T-helper 17 cell (primary cell): ENCODE data around the gene CST3. TPM values are rescaled to one million over a fixed set of nuclear protein-coding genes. Genes with fewer than 3 reads are reported as not detected.

Experiments used
- ATAC-seq: fragments of 150-1000 bp; cut with Tn5 transposase; 2 replicates; pipeline ENCODE4 v1.10.0; 2021; ENCODE audit warnings: mild to moderate bottlenecking, moderate library complexity
- DNase-seq, 3 donors: peaks; one replicate each; pipeline versions ENCODE4 v3.0.0 to v3.0.0-alpha.2; 2020 to 2021
- H3K9me3 ChIP-seq: one replicate; pipeline ENCODE4 v1.7.0; 2013; ENCODE audit warnings: low read length, mild to moderate bottlenecking; ENCODE audit not compliant: control insufficient read depth, poor library complexity, severe bottlenecking
- H3K27ac Mint-ChIP-seq: one replicate; pipeline ENCODE4 v1.8.0; 2022; ENCODE audit warnings: mild to moderate bottlenecking, moderate library complexity, mixed read lengths
- H3K27me3 Mint-ChIP-seq: one replicate; pipeline ENCODE4 v1.8.0; 2022; ENCODE audit warnings: mixed read lengths
- H3K36me3 Mint-ChIP-seq: one replicate; pipeline ENCODE4 v1.8.0; 2022; ENCODE audit warnings: low read depth, mixed read lengths
- H3K4me1 Mint-ChIP-seq: one replicate; pipeline ENCODE4 v1.8.0; 2022; ENCODE audit warnings: mild to moderate bottlenecking, mixed read lengths
- H3K4me3 Mint-ChIP-seq: one replicate; pipeline ENCODE4 v1.8.0; 2022; ENCODE audit warnings: mild to moderate bottlenecking, moderate library complexity, mixed read lengths
- total RNA-seq, 4 donors: library from RNA in 2 of 4; stranded (reverse) in 2 of 4; gene quantifications; one replicate each; pipeline ENCODE4 v1.2.3 and lab custom pipeline; 2022 to 2026

CST3 gene
- total RNA-seq, 2 donors from 2014 or later: 29.5 to 87.5 TPM

GRCh38 chr20:23658336-23658735, 20.6 kb upstream of the CST3 start:
- no peak for ATAC-seq
- H3K4me1 Mint-ChIP-seq: no peaks in the 10 kb centered on the region
- no peak overlapping the region for H3K4me3 Mint-ChIP-seq
- H3K27me3 Mint-ChIP-seq: peaks cover 23% of the 10 kb centered on the region
- no peak overlapping the region for H3K27ac Mint-ChIP-seq
- DNase-seq: no peak
- peaks cover 2% of the 10 kb centered on the region for H3K36me3 Mint-ChIP-seq
- no peaks in the 10 kb centered on the region for H3K9me3 ChIP-seq

GRCh38 chr20:23657202-23657601, 19.4 kb upstream of the CST3 start:
- Mint-ChIP-seq H3K27me3 (peaks cover 33% of the 10 kb centered on the region), H3K4me1 (no peaks in the 10 kb centered on the region), H3K27ac (no peak overlapping the region), H3K4me3 (no peak overlapping the region), H3K36me3 (peaks cover 2% of the 10 kb centered on the region)
- no peaks in the 10 kb centered on the region for H3K9me3 ChIP-seq
- DNase-seq: no peak
- no peak for ATAC-seq

- peaks cover 2% of the 10 kb centered on the region for H3K36me3 Mint-ChIP-seq
These were observed 18.6 kb upstream of the CST3 start for GRCh38 chr20:23656372-23656771.

GRCh38 chr20:23655491-23656211, 17.9 kb upstream of the CST3 start:
- H3K4me3 Mint-ChIP-seq: no peak overlapping the region
- H3K27me3 Mint-ChIP-seq: peaks cover 33% of the 10 kb centered on the region
- DNase-seq (no peak), ATAC-seq (no peak)
- H3K9me3 ChIP-seq: no peaks in the 10 kb centered on the region
- H3K4me1 Mint-ChIP-seq: no peaks in the 10 kb centered on the region
- H3K36me3 Mint-ChIP-seq: peaks cover 2% of the 10 kb centered on the region
- H3K27ac Mint-ChIP-seq: no peak overlapping the region

More at GRCh38 chr20:23656372-23656771, 18.6 kb upstream of the CST3 start:
- Mint-ChIP-seq H3K4me3 (no peak overlapping the region), H3K4me1 (no peaks in the 10 kb centered on the region), H3K27ac (no peak overlapping the region), H3K27me3 (peaks cover 33% of the 10 kb centered on the region)
- DNase-seq: no peak
- no peak for ATAC-seq
- H3K9me3 ChIP-seq: no peaks in the 10 kb centered on the region

GRCh38 chr20:23654717-23655116, 17.0 kb upstream of the CST3 start:
- ATAC-seq (no peak), DNase-seq (no peak)
- no peaks in the 10 kb centered on the region for H3K9me3 ChIP-seq
- Mint-ChIP-seq H3K4me3 (no peak overlapping the region), H3K27ac (no peak overlapping the region), H3K27me3 (peaks cover 33% of the 10 kb centered on the region), H3K4me1 (no peaks in the 10 kb centered on the region), H3K36me3 (peaks cover 2% of the 10 kb centered on the region)

- Mint-ChIP-seq H3K27me3 (peaks cover 33% of the 10 kb centered on the region), H3K36me3 (peaks cover 2% of the 10 kb centered on the region), H3K4me1 (no peaks in the 10 kb centered on the region), H3K27ac (no peak overlapping the region), H3K4me3 (no peak overlapping the region)
- ATAC-seq (no peak), DNase-seq (no peak)
- H3K9me3 ChIP-seq: no peaks in the 10 kb centered on the region
These were observed 16.2 kb upstream of the CST3 start for GRCh38 chr20:23654000-23654399.

GRCh38 chr20:23653400-23653938, 15.7 kb upstream of the CST3 start:
- H3K27ac Mint-ChIP-seq: no peak overlapping the region
- no peak for DNase-seq
- peaks cover 2% of the 10 kb centered on the region for H3K36me3 Mint-ChIP-seq
- H3K27me3 Mint-ChIP-seq: peaks cover 33% of the 10 kb centered on the region
- no peaks in the 10 kb centered on the region for H3K9me3 ChIP-seq
- ATAC-seq: no peak
- H3K4me1 Mint-ChIP-seq: no peaks in the 10 kb centered on the region
- no peak overlapping the region for H3K4me3 Mint-ChIP-seq

- no peak overlapping the region for H3K4me3 Mint-ChIP-seq
- DNase-seq: no peak
These were observed 15.2 kb upstream of the CST3 start for GRCh38 chr20:23652926-23653325.

GRCh38 chr20:23652371-23652770, 14.6 kb upstream of the CST3 start:
- Mint-ChIP-seq H3K36me3 (peaks cover 2% of the 10 kb centered on the region), H3K4me1 (no peaks in the 10 kb centered on the region), H3K27ac (no peak overlapping the region), H3K4me3 (no peak overlapping the region), H3K27me3 (peaks cover 33% of the 10 kb centered on the region)
- DNase-seq (no peak), ATAC-seq (no peak)
- H3K9me3 ChIP-seq: no peaks in the 10 kb centered on the region

More at GRCh38 chr20:23652926-23653325, 15.2 kb upstream of the CST3 start:
- H3K4me1 Mint-ChIP-seq: no peaks in the 10 kb centered on the region
- H3K9me3 ChIP-seq: no peaks in the 10 kb centered on the region
- no peak for ATAC-seq
- H3K27ac Mint-ChIP-seq: no peak overlapping the region
- H3K27me3 Mint-ChIP-seq: peaks cover 33% of the 10 kb centered on the region
- H3K36me3 Mint-ChIP-seq: peaks cover 2% of the 10 kb centered on the region

GRCh38 chr20:23651117-23651516, 13.4 kb upstream of the CST3 start:
- DNase-seq (no peak), ATAC-seq (no peak)
- no peaks in the 10 kb centered on the region for H3K9me3 ChIP-seq
- no peaks in the 10 kb centered on the region for H3K4me1 Mint-ChIP-seq
- H3K27ac Mint-ChIP-seq: no peak overlapping the region
- peaks cover under 1% of the 10 kb centered on the region for H3K36me3 Mint-ChIP-seq
- no peak overlapping the region for H3K4me3 Mint-ChIP-seq
- peaks cover 28% of the 10 kb centered on the region for H3K27me3 Mint-ChIP-seq

GRCh38 chr20:23649830-23650417, 12.2 kb upstream of the CST3 start:
- no peak for DNase-seq
- ATAC-seq: no peak
- Mint-ChIP-seq H3K27me3 (peaks cover 36% of the 10 kb centered on the region), H3K36me3 (no peaks in the 10 kb centered on the region), H3K4me1 (no peaks in the 10 kb centered on the region), H3K4me3 (no peak overlapping the region), H3K27ac (no peak overlapping the region)
- no peaks in the 10 kb centered on the region for H3K9me3 ChIP-seq

- H3K9me3 ChIP-seq: no peaks in the 10 kb centered on the region
- Mint-ChIP-seq H3K27ac (no peak overlapping the region), H3K36me3 (no peaks in the 10 kb centered on the region), H3K4me3 (no peak overlapping the region), H3K27me3 (peaks cover 29% of the 10 kb centered on the region), H3K4me1 (no peaks in the 10 kb centered on the region)
- DNase-seq (no peak), ATAC-seq (no peak)
These were observed 11.5 kb upstream of the CST3 start for GRCh38 chr20:23649242-23649641.

- H3K9me3 ChIP-seq: no peaks in the 10 kb centered on the region
- no peak for ATAC-seq
- no peak for DNase-seq
- Mint-ChIP-seq H3K4me3 (no peak overlapping the region), H3K36me3 (no peaks in the 10 kb centered on the region), H3K27ac (no peak overlapping the region), H3K27me3 (peaks cover 21% of the 10 kb centered on the region), H3K4me1 (peaks cover 3% of the 10 kb centered on the region)
These were observed 9.6 kb upstream of the CST3 start for GRCh38 chr20:23647346-23647745.
